Activated CD8-positive, alpha-beta memory T cell treated with anti-CD3 and anti-CD28 coated beads, Interleukin-2, amount 50 U/mL, for 24 hours (primary cell): Measurements from ENCODE around the gene CARD19.
"Not testable (repeated sequence)": the region's sequence is repeated elsewhere in the genome, so short reads cannot be mapped to it uniquely, and the experiment has no call there.

ENCODE experiments used
- DNase-seq: peaks from one replicate; pipeline ENCODE4 v3.0.0-alpha.2; 2020; ENCODE audit errors: extremely low read depth

CARD19 gene

DNA sequence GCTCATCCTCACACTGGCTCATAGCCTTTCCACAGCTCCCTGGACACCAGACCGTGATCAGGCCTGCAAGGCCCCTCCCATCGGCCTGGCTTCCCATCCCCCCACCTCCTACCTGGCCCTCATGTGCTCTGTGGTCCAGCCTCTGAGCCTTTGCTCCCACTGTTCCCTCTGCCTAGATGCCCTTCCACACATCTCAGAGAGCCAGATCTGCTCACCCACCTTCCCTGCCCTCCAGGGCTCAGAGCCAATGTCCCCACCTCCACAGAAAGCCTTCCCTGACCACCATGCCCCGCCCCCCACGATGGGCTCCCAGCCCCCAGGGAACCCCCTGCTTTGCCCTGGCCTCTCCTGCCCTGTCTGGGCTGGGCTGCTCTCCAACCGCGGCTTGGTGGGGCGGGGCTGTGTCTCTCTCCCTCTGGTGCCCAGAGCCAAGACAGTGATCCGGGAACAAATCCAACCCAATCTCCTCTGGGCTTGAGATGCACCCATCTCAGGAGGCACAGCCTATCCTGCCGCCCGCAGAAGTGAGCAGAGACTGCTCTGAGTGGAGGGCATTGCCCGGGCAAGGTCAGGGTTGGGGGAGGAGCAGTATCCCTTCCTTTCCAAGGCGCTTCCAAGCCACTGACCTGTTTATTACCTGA is 36.4 kb downstream of the CARD19 start:
- DNase-seq = no peak

DNA sequence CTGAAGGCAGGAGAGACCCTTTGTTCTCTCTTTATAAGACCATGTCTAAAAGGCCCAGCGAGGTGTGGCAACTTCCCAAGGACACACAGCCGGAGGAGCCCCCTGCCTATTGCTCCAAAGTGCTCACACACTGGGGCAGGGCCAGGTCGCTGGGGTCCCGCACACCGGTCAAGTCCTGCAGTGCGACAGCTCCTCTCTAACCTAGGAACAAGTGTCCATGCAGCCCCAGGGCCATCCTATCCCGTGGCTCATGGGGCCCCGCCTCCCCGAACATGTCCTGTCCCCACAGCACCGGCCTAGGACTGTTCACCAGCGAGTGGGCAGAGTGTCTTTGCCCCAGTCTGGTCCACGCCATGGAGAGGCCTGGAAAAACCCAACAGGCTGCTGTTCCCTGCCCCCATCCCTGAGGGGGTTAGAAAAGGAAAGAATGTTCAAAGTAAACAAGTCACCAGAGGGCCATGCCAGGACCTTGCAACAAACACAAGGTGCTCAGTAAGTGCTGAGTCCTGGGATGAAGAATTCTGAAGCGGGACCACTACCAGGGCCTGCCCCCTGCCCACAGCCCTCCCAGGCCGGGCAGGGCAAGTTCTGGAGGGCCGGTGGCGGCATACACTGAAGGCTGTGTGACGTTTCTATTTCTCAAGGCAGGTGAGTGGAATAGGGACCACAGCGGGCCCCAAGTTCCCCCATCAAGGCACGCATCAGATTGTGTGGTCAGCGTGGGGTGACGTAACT is 37.1 kb downstream of the CARD19 start:
- no peak for DNase-seq

- no peak for DNase-seq
These were observed 37.6 kb downstream of the CARD19 start for GRCh38 chr9:93133681-93134014.

DNA sequence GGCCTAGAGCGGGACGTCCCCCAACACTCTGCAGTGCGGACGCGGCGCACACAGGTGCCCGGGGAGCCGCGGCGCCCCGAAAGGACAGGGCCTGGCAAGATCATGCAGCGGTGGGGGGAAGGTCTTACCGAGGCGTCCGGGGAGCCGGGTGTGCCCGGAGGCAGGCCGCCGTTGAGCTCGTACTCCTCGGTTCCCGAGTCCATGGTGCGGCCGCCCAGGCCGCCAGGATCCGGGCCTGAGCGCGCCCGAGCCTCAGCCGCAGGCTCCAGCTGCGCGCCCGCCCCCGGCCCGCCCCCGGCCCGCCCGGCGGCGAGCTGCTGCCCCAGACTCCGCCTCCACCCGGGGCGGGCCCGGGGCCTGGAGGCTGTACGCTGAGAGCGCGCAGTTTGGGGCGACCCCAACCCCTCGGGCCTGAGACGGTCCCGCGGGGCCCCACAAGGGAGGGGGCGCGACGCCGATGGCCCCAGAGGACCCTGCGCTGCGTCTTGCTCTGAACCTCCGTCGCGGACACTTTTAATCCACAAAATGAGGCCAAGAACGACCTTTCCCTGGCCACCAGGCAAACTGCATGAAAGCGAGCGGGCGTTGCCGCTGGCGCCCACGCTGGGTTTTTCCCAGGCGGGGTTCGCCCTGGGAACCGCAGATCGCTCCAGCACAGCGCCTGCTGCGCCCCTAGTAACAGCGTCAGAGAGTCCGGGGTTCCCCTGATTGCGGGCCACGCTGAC is 38.2 kb downstream of the CARD19 start, which contains the start of gene NINJ1:
NINJ1 (minus strand) TSS at position 237 of the 725 bp plus-strand sequence; CDS start at position 203, 34 bp downstream.
- peak; percentile 62 for DNase-seq

DNA sequence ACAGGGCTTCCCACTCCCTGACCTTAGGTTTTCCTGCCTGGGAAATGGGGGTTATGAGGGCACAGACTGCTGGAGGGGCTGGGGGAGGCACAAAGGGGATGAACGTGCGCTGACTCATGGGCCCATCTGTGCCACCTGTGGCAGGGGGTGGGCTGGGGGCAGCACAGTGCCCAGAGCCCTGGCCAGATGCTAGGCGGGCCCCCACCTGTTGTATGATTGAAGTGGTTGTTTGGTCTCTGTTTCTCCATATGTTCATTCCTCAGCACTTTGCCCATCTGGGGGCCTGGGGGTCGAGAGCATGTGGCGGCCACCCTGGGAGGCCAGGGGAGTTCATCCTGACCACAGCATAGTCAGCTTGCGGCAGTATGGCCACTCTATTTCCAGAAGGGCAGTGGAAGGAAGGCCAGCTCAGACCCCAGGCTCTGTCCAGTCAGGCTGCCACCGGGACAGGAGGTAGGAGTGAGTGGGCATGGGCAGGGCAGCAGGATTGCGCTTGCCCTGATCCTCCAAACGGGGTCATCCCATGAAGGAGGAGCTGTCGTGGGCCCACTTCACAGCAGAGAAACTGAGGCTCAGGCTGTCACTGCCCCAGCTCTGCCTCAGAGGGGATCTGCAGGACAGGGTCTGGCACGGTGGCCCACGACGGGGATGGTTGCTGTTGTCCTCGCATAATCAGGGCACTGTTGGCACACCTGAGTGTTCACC is 38.9 kb downstream of the CARD19 start:
- DNase-seq = no peak

DNA sequence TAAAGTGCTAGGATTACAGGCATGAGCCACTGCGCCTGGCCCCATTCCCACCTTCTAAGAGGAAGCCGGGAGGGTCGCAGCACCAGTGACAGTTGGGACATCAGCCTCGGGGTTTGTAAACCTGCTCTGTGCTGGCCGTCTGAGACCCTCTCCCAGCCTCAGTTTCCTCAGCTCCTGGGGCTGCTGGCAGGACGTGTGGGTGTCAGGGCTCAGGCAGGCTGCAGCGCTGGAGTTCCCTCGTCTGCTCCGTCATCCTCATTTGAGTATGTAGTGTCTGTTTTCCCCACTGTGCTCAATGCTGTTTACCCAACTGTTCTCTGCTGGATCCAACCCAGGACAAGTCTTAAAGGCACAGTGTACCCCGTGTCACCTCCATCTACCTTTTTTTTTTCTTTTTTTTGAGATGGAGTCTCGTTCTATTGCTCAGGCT is 40.0 kb downstream of the CARD19 start:
- DNase-seq = no peak

GRCh38 chr9:93137362-93137761 is 41.3 kb downstream of the CARD19 start:
- no peak for DNase-seq

DNA sequence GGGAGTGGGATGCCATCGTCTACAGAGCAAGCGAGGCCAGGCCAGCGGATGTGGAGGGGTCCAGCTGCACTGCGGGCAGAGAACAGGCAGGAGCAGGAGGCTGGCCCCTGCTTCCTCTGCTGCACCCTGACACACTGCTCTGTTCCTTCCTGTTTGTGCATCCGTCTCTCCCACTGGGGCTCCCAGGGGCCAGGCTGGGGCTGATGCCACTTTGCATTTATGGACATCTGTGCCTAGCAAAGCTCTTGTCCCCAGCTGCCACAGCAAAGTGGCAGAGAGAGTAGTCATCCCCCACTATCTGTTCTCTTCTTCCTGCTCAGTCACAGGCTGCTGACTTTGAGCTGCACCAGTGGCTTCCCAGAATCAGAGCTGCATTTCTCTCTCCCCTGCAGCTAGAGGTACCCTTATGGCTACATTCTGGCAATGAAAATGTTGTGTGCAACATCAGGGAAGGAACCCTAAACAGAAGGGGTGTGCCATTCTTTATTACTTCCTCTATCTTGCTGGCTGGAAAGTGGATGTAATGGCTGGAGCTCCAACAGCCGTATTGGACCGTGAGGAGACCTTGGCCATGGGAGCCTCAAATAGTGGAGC is 42.3 kb downstream of the CARD19 start:
- no peak for DNase-seq

- no peak for DNase-seq
These were observed 43.6 kb downstream of the CARD19 start for GRCh38 chr9:93139365-93140182.

DNA sequence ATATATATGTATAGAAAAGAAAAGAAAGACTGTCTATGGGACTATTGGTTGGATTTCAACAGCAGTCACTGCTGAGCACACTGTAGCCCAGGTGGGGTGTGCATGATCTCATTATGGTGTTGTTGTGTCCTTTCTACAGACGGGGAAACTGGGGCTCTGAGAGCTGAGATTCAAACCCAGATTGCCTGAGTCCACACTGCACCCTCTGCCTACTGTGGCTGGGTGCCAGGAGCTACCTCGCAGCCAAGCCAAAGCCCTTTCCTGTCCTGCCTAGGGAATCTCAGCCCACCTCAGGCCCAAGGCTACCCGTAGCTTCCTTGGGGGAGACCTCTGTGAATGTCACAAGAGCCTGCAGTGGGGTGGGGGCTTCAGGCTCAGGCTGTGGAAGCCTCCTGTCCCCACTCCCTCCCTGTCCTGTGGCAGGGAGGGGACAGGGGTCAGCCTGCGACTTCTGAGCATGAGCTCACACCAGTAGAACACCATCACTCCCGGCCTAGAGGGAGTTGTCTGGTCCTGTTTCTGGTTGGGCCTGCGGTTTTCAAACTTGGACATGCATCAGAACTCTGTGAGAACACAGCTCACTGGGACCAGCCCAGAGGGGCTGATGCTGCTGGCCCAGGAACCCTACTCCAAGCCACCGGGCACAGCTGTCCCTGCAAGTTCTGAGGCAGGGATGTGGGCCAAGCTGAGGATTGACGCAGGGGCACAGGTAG is 45.9 kb downstream of the CARD19 start:
- DNase-seq = no peak

DNA sequence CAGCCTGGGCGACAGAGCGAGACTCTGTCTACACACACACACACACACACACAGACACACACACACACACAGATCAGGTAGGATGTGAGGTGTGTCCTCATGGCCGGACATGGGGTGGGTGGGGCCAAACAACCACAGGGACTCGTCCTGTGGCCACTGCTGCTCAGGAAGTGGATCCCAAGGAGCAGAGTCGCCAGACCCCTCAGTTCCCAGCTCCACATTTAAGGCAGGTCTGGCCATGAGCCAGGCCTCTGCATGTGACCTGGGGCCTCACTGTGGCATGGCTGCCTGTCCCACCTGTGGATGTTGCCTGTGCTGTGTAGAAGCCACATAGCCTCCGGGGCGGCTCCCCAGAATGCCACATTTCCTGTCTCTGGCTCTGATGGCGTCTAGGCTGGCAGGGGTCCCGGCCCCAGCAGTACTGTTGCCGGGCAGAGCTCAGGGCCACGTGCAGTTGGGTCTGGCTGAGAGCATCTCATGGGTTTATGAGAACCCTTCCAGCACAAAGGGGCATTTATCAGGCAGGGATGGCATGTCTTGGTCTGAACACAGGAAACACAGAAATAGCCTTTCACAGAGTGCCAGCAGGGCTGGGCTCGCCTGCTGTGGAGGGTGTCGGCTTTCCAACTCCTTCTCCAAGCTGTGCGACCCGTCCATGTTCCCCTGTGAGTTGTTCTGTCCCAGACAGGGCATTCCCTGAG is 48.0 kb downstream of the CARD19 start:
- DNase-seq = no peak

- DNase-seq = not testable (repeated sequence)
These were observed 50.7 kb downstream of the CARD19 start for GRCh38 chr9:93146696-93147095.

- DNase-seq = no peak
These were observed 51.6 kb downstream of the CARD19 start for GRCh38 chr9:93147632-93148031.

DNA sequence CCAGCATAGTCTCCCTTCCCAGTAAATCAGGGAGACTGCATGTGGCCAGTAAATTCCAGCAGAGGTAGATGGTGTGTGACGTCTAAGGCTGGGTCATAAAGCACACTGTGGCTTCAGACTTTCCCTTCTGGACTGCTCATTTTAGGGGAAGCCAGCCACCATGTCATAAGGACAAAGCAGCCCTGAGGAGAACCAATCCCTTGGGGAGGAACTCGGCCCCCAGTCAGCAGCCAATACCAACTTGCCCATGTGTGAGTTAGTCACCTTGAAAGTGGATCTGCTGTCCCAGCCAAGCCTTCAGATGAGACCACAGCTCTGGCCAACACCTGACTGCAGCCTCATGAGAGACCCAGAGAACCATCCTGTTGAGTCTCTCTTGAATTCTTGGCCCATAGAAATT is 52.7 kb downstream of the CARD19 start:
- DNase-seq = no peak

- no peak for DNase-seq
These were observed 53.3 kb downstream of the CARD19 start for GRCh38 chr9:93149361-93149760.

GRCh38 chr9:93151097-93151784 is 55.2 kb downstream of the CARD19 start:
- DNase-seq = no peak

DNA sequence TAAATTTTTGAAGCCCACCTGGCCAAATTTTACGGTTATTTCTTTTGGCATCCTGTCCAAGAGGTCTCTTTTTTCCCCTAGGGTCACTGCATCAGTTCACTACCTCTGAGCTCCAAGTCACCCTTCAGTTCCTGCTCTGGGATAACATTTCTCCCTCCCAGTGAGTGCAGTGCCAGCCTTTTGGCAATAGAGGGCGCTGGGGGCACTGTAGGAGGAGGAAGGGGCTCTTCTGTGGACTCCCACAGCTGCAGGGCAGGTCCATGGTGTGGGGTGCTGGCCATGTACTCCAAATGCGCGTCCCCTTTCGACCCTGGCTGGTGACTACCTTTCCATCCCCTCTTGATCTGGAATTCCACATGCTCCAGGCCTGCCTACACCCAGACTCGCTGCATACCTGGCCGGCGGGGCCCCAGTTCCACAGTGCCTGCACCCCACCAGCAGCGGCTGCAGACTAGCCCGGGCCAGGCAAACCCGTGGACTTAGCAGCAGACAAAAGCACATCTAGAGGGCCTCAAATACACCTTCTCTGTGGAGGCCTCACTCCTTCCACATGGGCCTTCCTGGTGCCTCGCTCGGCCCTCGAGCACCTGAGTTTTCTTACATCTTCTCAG is 58.4 kb downstream of the CARD19 start:
- DNase-seq = no peak

DNA sequence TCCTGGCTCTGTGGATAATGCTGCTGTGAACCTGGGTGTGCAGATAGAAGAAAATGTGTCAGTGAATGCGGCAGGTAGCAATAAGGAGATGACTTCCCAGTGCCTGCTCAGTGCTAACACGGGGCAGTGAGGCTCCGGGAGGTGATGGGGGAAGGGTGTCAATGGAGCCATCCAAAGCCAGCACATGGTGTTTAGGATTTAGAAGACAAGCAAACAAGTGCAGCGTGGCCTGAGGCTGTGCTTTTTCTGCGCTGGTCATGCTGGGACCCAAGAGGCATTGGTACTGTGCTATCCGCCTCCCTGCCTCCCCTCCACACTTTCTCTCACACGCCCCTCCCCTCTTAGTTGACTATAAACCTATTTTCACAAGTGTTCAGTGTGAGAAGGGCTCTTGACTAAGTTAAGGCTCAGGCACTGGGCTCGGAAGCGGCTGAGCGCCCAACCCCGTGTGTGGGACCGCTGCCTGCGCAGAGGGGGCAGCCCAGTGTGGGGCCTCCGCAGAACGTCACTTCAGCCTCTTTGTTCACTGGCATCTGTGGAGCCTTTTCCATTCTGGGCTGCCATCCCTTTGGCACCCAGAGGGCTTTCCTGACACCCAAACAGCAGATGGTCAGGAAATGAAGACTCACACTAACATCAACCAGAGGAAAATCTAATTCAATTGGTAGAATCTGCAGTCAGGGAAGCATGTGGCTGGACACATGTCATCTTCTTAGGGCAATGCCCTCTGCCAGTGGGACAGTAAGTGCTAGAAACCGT is 59.9 kb downstream of the CARD19 start:
- DNase-seq = no peak
